Subcutaneous preadipocyte (primary cell): ENCODE measurements around the gene TNFAIP6. TPM values are rescaled to one million over a fixed set of nuclear protein-coding genes. Genes with fewer than 3 reads are reported as not detected.

Experiments used
- small RNA-seq: library from RNA; depleted of rRNA; stranded (forward); fragments of <200 nt; gene quantifications from one replicate; pipeline ENCODE3, GENCODE V24; 2012
- total RNA-seq: library from RNA; depleted of rRNA; stranded (reverse); fragments of >200 nt; gene quantifications from 2 replicates; pipeline ENCODE4 v1.2.3, GENCODE V29; 2012

Gene TNFAIP6
- total RNA-seq = 22.3 and 23.5 TPM in 2 replicates

GRCh38 chr2:151357359-151357758 lies at the start of gene TNFAIP6:
TSS of gene TNFAIP6 (plus strand) at chr2:151357592. CDS start at chr2:151357667, 75 bp downstream.

GRCh38 chr2:151409601-151410484 lies 52.5 kb downstream of the TNFAIP6 start, which contains the start of gene RIF1:
TSS of gene RIF1 (plus strand) at chr2:151409902. CDS start at chr2:151410424, 522 bp downstream.

Small RNAs within 50 kb of the gene (small RNA-seq; reads per million reads assigned to genes)
- gene MIR4773-1 (not detected), gene RN7SL124P (not detected)

Other genes with a start within 250 kb of the TNFAIP6 start
- 3.7 and 4.1 TPM in 2 replicates for gene RBM43, start 95.7 kb upstream of the TNFAIP6 start, total RNA-seq
- gene NMI, start 67.9 kb upstream of the TNFAIP6 start, total RNA-seq = 4.5 and 6.2 TPM in 2 replicates
- 31.2 and 49.3 TPM in 2 replicates for gene RIF1, start 52.3 kb downstream of the TNFAIP6 start, total RNA-seq